Measurements from ENCODE around the gene FOXL2. TPM values are rescaled to one million over a fixed set of nuclear protein-coding genes. Genes with fewer than 3 reads are reported as not detected.

FOXL2 gene
- total and polyA plus RNA-seq, 2 of the 4 experiments (the other 2 are of a cell fraction) = 0.07 TPM; not detected in 1

DNA sequence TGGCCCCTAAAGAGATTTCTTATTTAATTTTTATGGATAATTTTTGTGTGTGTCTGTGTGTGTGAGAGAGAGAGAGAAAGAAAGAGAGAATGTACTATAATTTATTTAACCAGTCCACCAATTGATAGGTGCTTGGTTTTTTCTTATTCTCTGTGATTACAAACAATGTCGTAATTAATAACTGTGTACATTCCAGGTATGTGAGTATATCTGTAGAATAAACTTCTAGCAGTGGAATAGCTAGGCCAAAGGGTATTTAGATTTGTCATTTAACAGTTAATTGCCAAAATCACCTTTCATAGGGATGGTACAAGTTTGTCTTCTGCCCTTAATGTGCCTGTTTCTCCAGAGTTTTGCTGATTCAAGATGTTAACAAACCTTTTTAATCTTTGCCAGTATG is 35.3 kb downstream of the FOXL2 start:
- no peak overlapping the region for H3K4ac ChIP-seq (ENCODE audit: low read depth, low read length)
- no peak overlapping the region for H2AFZ ChIP-seq (replicated peaks; ENCODE audit: low read length, poor library complexity)
- no peaks in the 10 kb centered on the region for H3K36me3 ChIP-seq (ENCODE audit: control insufficient read depth, insufficient read depth, low read length)
- peaks cover 5% of the 10 kb centered on the region for H3K9me1 ChIP-seq (ENCODE audit: insufficient read depth, low read length)
- peaks cover 4% of the 10 kb centered on the region for H3K4me1 ChIP-seq (ENCODE audit: control insufficient read depth, insufficient read depth, low read length)
- peaks cover 0 to 4% of the 10 kb centered on the region in 2 experiments; a peak in 1 of 4 replicates for H3K79me1 ChIP-seq (ENCODE audit: low read depth in 1 of 2, low read length in 2 of 2)
- in situ Hi-C loops (cut with MboI; ENCODE audit: low sequenced_read_pairs) (no loop called here), intact Hi-C loops (cut with micrococcal nuclease) (no loop called here), dilution Hi-C loops (cut with HindIII; ENCODE audit: low sequenced_read_pairs, unreplicated experiment) (no loop called here)
- no peak overlapping the region for H4K91ac ChIP-seq (ENCODE audit: insufficient read depth, low read depth, low read length)
- TF ChIP-seq, protein P1, sequence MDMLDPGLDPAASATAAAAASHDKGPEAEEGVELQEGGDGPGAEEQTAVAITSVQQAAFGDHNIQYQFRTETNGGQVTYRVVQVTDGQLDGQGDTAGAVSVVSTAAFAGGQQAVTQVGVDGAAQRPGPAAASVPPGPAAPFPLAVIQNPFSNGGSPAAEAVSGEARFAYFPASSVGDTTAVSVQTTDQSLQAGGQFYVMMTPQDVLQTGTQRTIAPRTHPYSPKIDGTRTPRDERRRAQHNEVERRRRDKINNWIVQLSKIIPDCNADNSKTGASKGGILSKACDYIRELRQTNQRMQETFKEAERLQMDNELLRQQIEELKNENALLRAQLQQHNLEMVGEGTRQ (IDR thresholded peaks at IDR 0.05; ENCODE audit: low read depth, low read length) = no peak
- TF ChIP-seq NFE2L2 (IDR thresholded peaks at IDR 0.05; ENCODE audit: low read depth, low read length) (no peak), FOS (IDR thresholded peaks at IDR 0.05; ENCODE audit: low read depth, low read length) (no peak), MXI1 (IDR thresholded peaks at IDR 0.05; ENCODE audit: borderline replicate concordance, low read depth, low read length) (no peak), RAD21 (IDR thresholded peaks at IDR 0.05; ENCODE audit: low read length) (no peak), MAZ (IDR thresholded peaks at IDR 0.05; ENCODE audit: borderline replicate concordance, low read depth, low read length) (no peak), POLR2A (IDR thresholded peaks at IDR 0.05; ENCODE audit: low read depth, low read length) (no peak), SMC3 (IDR thresholded peaks at IDR 0.05; ENCODE audit: low read depth, low read length) (no peak), BHLHE40 (IDR thresholded peaks at IDR 0.05; ENCODE audit: low read depth, low read length) (no peak), RCOR1 (IDR thresholded peaks at IDR 0.05; ENCODE audit: insufficient replicate concordance, low read length) (no peak), CHD1 (IDR thresholded peaks at IDR 0.05; ENCODE audit: low read depth, low read length) (no peak), MAFK (IDR thresholded peaks at IDR 0.05; ENCODE audit: low read depth, low read length) (no peak), CEBPB (IDR thresholded peaks at IDR 0.05; ENCODE audit: low read depth, low read length) (no peak), RFX5 (IDR thresholded peaks at IDR 0.05; ENCODE audit: low read depth, low read length) (no peak)
- TF ChIP-seq, protein P2, sequence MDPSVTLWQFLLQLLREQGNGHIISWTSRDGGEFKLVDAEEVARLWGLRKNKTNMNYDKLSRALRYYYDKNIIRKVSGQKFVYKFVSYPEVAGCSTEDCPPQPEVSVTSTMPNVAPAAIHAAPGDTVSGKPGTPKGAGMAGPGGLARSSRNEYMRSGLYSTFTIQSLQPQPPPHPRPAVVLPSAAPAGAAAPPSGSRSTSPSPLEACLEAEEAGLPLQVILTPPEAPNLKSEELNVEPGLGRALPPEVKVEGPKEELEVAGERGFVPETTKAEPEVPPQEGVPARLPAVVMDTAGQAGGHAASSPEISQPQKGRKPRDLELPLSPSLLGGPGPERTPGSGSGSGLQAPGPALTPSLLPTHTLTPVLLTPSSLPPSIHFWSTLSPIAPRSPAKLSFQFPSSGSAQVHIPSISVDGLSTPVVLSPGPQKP (IDR thresholded peaks at IDR 0.05; ENCODE audit: borderline replicate concordance, low read depth, low read length) = no peak
- TF ChIP-seq, protein P3, sequence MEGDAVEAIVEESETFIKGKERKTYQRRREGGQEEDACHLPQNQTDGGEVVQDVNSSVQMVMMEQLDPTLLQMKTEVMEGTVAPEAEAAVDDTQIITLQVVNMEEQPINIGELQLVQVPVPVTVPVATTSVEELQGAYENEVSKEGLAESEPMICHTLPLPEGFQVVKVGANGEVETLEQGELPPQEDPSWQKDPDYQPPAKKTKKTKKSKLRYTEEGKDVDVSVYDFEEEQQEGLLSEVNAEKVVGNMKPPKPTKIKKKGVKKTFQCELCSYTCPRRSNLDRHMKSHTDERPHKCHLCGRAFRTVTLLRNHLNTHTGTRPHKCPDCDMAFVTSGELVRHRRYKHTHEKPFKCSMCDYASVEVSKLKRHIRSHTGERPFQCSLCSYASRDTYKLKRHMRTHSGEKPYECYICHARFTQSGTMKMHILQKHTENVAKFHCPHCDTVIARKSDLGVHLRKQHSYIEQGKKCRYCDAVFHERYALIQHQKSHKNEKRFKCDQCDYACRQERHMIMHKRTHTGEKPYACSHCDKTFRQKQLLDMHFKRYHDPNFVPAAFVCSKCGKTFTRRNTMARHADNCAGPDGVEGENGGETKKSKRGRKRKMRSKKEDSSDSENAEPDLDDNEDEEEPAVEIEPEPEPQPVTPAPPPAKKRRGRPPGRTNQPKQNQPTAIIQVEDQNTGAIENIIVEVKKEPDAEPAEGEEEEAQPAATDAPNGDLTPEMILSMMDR (conservative IDR thresholded peaks at IDR 0.05; ENCODE audit: low read depth, low read length) = no peak
- H3K27ac ChIP-seq (ENCODE audit: insufficient read depth, low read length) = no peak overlapping the region
- no peak overlapping the region for H2BK20ac ChIP-seq (ENCODE audit: low read depth, low read length)
- ChIA-PET CTCF (interaction anchor here (0.7 to 1.1 kb wide), 2 partner anchors 13 to 148 kb away, joined by 3 read pairs; no protein-coding TSS in a partner anchor), POLR2A (ENCODE audit: unreplicated experiment) (no interaction called here)
- no peak overlapping the region for H2AK9ac ChIP-seq (replicated peaks; ENCODE audit: low read depth, low read length, poor library complexity)
- no peaks in the 10 kb centered on the region for H4K20me1 ChIP-seq (ENCODE audit: insufficient read depth, low read length)
- no peak for DNase-seq
- H3K27me3 ChIP-seq (ENCODE audit: control insufficient read depth, insufficient read depth, low read length) = no peaks in the 10 kb centered on the region
- no peak overlapping the region for H3K18ac ChIP-seq (ENCODE audit: low read depth, low read length)
- no peak overlapping the region for H3K4me2 ChIP-seq (ENCODE audit: low read depth, low read length)
- BruUV-seq (replicated peaks) = no TSS peak
- no peak overlapping the region for H2BK120ac ChIP-seq (ENCODE audit: low read depth, low read length)
- no peak for ATAC-seq (ENCODE audit: low read depth)
- H3K14ac ChIP-seq (replicated peaks; ENCODE audit: low read depth, low read length) = no peak overlapping the region
- H2BK15ac ChIP-seq (ENCODE audit: low read depth, low read length) = no peak overlapping the region
- H4K5ac ChIP-seq (ENCODE audit: low read depth, low read length) = no peak overlapping the region
- no peak overlapping the region for H3K9ac ChIP-seq (ENCODE audit: low read depth, low read length)
- no peak overlapping the region for H3K56ac ChIP-seq (ENCODE audit: extremely low read depth, insufficient read depth, low read length)
- WGBS, 2 experiments (ENCODE audit: extremely low coverage in 2 of 2, insufficient read length in 1 of 2) = no CpG with 5 or more reads among the region's 1 CpG
- H3K4me3 ChIP-seq (ENCODE audit: insufficient read depth, low read depth, low read length) = no peak overlapping the region
- H3K9me3 ChIP-seq (ENCODE audit: control insufficient read depth, insufficient read depth, low read length) = no peaks in the 10 kb centered on the region
- H4K8ac ChIP-seq (ENCODE audit: low read depth in 2 of 2, low read length in 2 of 2) = no peak overlapping the region
- H3K23ac ChIP-seq (ENCODE audit: low read depth, low read length) = no peak overlapping the region
- no peak overlapping the region for H2BK5ac ChIP-seq (ENCODE audit: low read depth, low read length, poor library complexity, severe bottlenecking)
- no peak overlapping the region for H2AK5ac ChIP-seq (ENCODE audit: low read depth, low read length)
